H9 (cell line): ENCODE measurements around the gene SPAG17. TPM values are rescaled to one million over a fixed set of nuclear protein-coding genes. Genes with fewer than 3 reads are reported as not detected.

Experiments used
- DNase-seq: peaks from one replicate; pipeline ENCODE4 v3.0.0-alpha.2; 2017
- H2AFZ ChIP-seq: one replicate; pipeline ENCODE4 v1.6.1; 2013; ENCODE audit warnings: mild to moderate bottlenecking, low read length, control low read depth, moderate library complexity
- H2AK5ac ChIP-seq: 2 replicates; pipeline ENCODE4 v1.6.1; 2013; ENCODE audit warnings: low read length, control low read depth, mixed read lengths; ENCODE audit not compliant: insufficient read length
- H2BK120ac ChIP-seq: one replicate; pipeline ENCODE4 v1.6.1; 2013; ENCODE audit warnings: low read depth, mild to moderate bottlenecking, low read length, control low read depth, inconsistent platforms; ENCODE audit not compliant: poor library complexity, severe bottlenecking
- H2BK12ac ChIP-seq: 2 replicates; pipeline ENCODE4 v1.6.1; 2013; ENCODE audit warnings: low read length, control low read depth, mixed read lengths, low read depth; ENCODE audit not compliant: insufficient read length
- H2BK15ac ChIP-seq: 2 replicates; pipeline ENCODE4 v1.6.1; 2013; ENCODE audit warnings: low read depth, low read length, control low read depth
- H2BK20ac ChIP-seq: one replicate; pipeline ENCODE4 v1.6.1; 2013; ENCODE audit warnings: low read depth, mild to moderate bottlenecking, low read length, control low read depth, inconsistent platforms; ENCODE audit not compliant: poor library complexity, severe bottlenecking
- H2BK5ac ChIP-seq: 2 replicates; pipeline ENCODE4 v1.6.1; 2013; ENCODE audit warnings: low read length, control low read depth, mixed read lengths; ENCODE audit not compliant: insufficient read length
- H3K14ac ChIP-seq: 2 replicates; pipeline ENCODE4 v1.6.1; 2013; ENCODE audit warnings: low read length, control low read depth; ENCODE audit not compliant: insufficient read depth
- H3K18ac ChIP-seq: 2 replicates; pipeline ENCODE4 v1.6.1; 2013; ENCODE audit warnings: low read depth, mild to moderate bottlenecking, mixed read lengths, low read length, control low read depth; ENCODE audit not compliant: insufficient read length
- H3K23ac ChIP-seq: 2 replicates; pipeline ENCODE4 v1.6.1; 2013; ENCODE audit warnings: low read length, control low read depth, mixed read lengths, low read depth; ENCODE audit not compliant: insufficient read length
- H3K23me2 ChIP-seq: 2 replicates; pipeline ENCODE4 v1.6.1; 2013; ENCODE audit warnings: low read depth, mild to moderate bottlenecking, mixed read lengths, low read length, control low read depth; ENCODE audit not compliant: insufficient read length, poor library complexity, severe bottlenecking
- H3K27ac ChIP-seq: 2 replicates; pipeline ENCODE4 v1.5.1; 2013; ENCODE audit warnings: low read length, control low read depth, mixed read lengths, low read depth; ENCODE audit not compliant: insufficient read length
- H3K27me3 ChIP-seq: 2 replicates; pipeline ENCODE4 v1.6.1; 2013; ENCODE audit warnings: low read length, control low read depth, inconsistent platforms; ENCODE audit not compliant: insufficient read depth
- H3K4ac ChIP-seq: 2 replicates; pipeline ENCODE4 v1.6.1; 2013; ENCODE audit warnings: low read depth, mild to moderate bottlenecking, control low read depth, inconsistent platforms, low read length, moderate library complexity
- H3K4me1 ChIP-seq: 2 replicates; pipeline ENCODE4 v1.6.1; 2013; ENCODE audit warnings: low read length, control low read depth, inconsistent platforms; ENCODE audit not compliant: insufficient read depth
- H3K4me2 ChIP-seq: 2 replicates; pipeline ENCODE4 v1.6.1; 2013; ENCODE audit warnings: low read length, control low read depth, mixed read lengths; ENCODE audit not compliant: insufficient read length, insufficient read depth
- H3K56ac ChIP-seq: 2 replicates; pipeline ENCODE4 v1.6.1; 2013; ENCODE audit warnings: low read depth, mild to moderate bottlenecking, mixed read lengths, low read length, control low read depth; ENCODE audit not compliant: insufficient read length
- H3K79me1 ChIP-seq: 2 replicates; pipeline ENCODE4 v1.6.1; 2013; ENCODE audit warnings: low read depth, mild to moderate bottlenecking, moderate library complexity, low read length, control low read depth, inconsistent platforms; ENCODE audit not compliant: insufficient read depth, poor library complexity, severe bottlenecking
- H3K79me2 ChIP-seq: 2 replicates; pipeline ENCODE4 v1.6.1; 2013; ENCODE audit warnings: low read length, control low read depth, inconsistent platforms; ENCODE audit not compliant: insufficient read depth
- H3K9ac ChIP-seq: 2 replicates; pipeline ENCODE4 v1.6.1; 2013; ENCODE audit warnings: low read length, control low read depth, mixed read lengths; ENCODE audit not compliant: insufficient read length; ENCODE audit errors: extremely low read depth
- H3K9me3 ChIP-seq: one replicate; pipeline ENCODE4 v1.6.1; 2013; ENCODE audit warnings: low read depth, low read length, inconsistent platforms; ENCODE audit not compliant: control insufficient read depth
- H3T11ph ChIP-seq: one replicate; pipeline ENCODE4 v1.6.1; 2013; ENCODE audit warnings: mild to moderate bottlenecking, low read length, control low read depth, inconsistent platforms
- H4K20me1 ChIP-seq: one replicate; pipeline ENCODE4 v1.6.1; 2013; ENCODE audit not compliant: control insufficient read depth, insufficient read length, insufficient read depth
- H4K5ac ChIP-seq: 2 replicates; pipeline ENCODE4 v1.6.1; 2013; ENCODE audit warnings: low read depth, mild to moderate bottlenecking, mixed read lengths, low read length, control low read depth; ENCODE audit not compliant: insufficient read length
- H4K8ac ChIP-seq: replicated peaks from 2 replicates; pipeline ENCODE4 v1.6.1; 2013; ENCODE audit warnings: low read length, control low read depth, mixed read lengths, low read depth; ENCODE audit not compliant: insufficient read length
- H4K91ac ChIP-seq: 2 replicates; pipeline ENCODE4 v1.6.1; 2013; ENCODE audit warnings: low read depth, mild to moderate bottlenecking, moderate library complexity, mixed read lengths, low read length, control low read depth; ENCODE audit not compliant: insufficient read length
- H3K27ac Mint-ChIP-seq, 3 experiments: 2 replicates in 2 of 3; 3 replicates in 1 of 3; pipeline ENCODE4 v1.8.0; 2020 to 2021; ENCODE audit warnings: mixed read lengths in 3 of 3, mild to moderate bottlenecking in 1 of 3, moderate library complexity in 1 of 3
- H3K27me3 Mint-ChIP-seq: 2 replicates; pipeline ENCODE4 v1.8.0; 2021; ENCODE audit warnings: low read depth, mild to moderate bottlenecking, moderate library complexity, mixed read lengths
- H3K36me3 Mint-ChIP-seq, 3 experiments: 2 replicates in 2 of 3; 3 replicates in 1 of 3; pipeline ENCODE4 v1.8.0; 2020 to 2021; ENCODE audit warnings: low read depth in 3 of 3, mixed read lengths in 3 of 3; ENCODE audit not compliant: insufficient read depth in 1 of 3
- H3K4me1 Mint-ChIP-seq, 2 experiments: 2 replicates each; pipeline ENCODE4 v1.8.0; 2020; ENCODE audit warnings: mixed read lengths in 2 of 2
- H3K4me3 Mint-ChIP-seq, 2 experiments: 2 replicates in 1 of 2; 3 replicates in 1 of 2; pipeline ENCODE4 v1.8.0; 2020 to 2021; ENCODE audit warnings: mild to moderate bottlenecking in 2 of 2, mixed read lengths in 2 of 2, moderate library complexity in 1 of 2
- H3K9me3 Mint-ChIP-seq, 2 experiments: 2 replicates in 1 of 2; 3 replicates in 1 of 2; pipeline ENCODE4 v1.8.0; 2020; ENCODE audit warnings: mild to moderate bottlenecking in 2 of 2, mixed read lengths in 2 of 2, moderate library complexity in 1 of 2
- WGBS: extraction: QIAGEN DNeasy Blood & Tissue Kit; methylation state at CpG from one replicate; pipeline ENCODE4 v1.1.7; 2013; ENCODE audit warnings: missing lambda C conversion rate, low lambda C conversion rate, mixed read lengths; ENCODE audit not compliant: insufficient read length; ENCODE audit errors: extremely low coverage; 5-methylcytosine and 5-hydroxymethylcytosine counted together
- total RNA-seq: library from RNA; stranded (reverse); gene quantifications from 2 replicates; pipeline ENCODE4 v1.2.1, GENCODE V29; 2021
- TF ChIP-seq, protein P1 (sequence below): fragments of 200-600 bp; sonication (generic); conservative IDR thresholded peaks from 3 replicates; pipeline ENCODE4 v1.8.0; 2021; ENCODE audit warnings: antibody characterized with exemption, mild to moderate bottlenecking

The SPAG17 gene
- total RNA-seq, 1 experiment from 2014 or later: 0.37 TPM

DNA sequence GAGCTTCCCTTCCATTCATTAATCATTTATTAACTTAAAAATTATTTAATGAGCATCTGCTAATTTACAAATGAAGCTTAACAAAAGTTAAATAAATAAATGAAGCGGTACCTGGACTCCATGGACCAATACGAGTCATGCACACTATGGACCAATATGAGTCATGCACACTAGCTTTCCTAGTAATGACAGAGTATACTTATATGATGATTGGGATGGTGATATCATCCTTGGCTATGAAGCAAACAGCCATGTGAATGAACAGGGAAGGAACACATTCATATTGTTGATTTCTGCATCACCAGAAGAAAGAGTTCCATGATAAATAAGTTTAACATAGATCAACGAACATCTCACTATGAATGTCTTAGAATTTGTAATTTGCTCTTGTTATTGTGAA, 109.9 kb downstream of the SPAG17 start:
- Histone ChIP-seq H3T11ph (no peak overlapping the region), H4K5ac (no peak overlapping the region), H3K4me1 (no peaks in the 10 kb centered on the region), H4K8ac (no peak overlapping the region), H3K4ac (no peak overlapping the region), H3K23ac (no peak overlapping the region), H3K4me2 (no peak overlapping the region), H3K18ac (no peak overlapping the region), H3K9ac (no peak overlapping the region), H3K56ac (no peak overlapping the region), H2BK15ac (no peak overlapping the region), H3K79me1 (no peaks in the 10 kb centered on the region), H3K23me2 (no peaks in the 10 kb centered on the region), H3K14ac (no peak overlapping the region), H2BK12ac (no peak overlapping the region), H4K20me1 (no peaks in the 10 kb centered on the region), H2BK5ac (no peak overlapping the region), H3K27me3 (no peaks in the 10 kb centered on the region), H3K9me3 (no peaks in the 10 kb centered on the region), H2AFZ (no peak overlapping the region), H2BK20ac (no peak overlapping the region), H3K27ac (no peak overlapping the region), H3K79me2 (no peaks in the 10 kb centered on the region), H4K91ac (no peak overlapping the region), H2AK5ac (no peak overlapping the region), H2BK120ac (no peak overlapping the region)
- Mint-ChIP-seq H3K27ac (no peak overlapping the region), H3K27me3 (no peaks in the 10 kb centered on the region), H3K4me1 (peaks cover 25 to 29% of the 10 kb centered on the region in 2 experiments), H3K4me3 (no peak overlapping the region), H3K36me3 (no peaks in the 10 kb centered on the region), H3K9me3 (no peaks in the 10 kb centered on the region)
- TF ChIP-seq, protein P1, sequence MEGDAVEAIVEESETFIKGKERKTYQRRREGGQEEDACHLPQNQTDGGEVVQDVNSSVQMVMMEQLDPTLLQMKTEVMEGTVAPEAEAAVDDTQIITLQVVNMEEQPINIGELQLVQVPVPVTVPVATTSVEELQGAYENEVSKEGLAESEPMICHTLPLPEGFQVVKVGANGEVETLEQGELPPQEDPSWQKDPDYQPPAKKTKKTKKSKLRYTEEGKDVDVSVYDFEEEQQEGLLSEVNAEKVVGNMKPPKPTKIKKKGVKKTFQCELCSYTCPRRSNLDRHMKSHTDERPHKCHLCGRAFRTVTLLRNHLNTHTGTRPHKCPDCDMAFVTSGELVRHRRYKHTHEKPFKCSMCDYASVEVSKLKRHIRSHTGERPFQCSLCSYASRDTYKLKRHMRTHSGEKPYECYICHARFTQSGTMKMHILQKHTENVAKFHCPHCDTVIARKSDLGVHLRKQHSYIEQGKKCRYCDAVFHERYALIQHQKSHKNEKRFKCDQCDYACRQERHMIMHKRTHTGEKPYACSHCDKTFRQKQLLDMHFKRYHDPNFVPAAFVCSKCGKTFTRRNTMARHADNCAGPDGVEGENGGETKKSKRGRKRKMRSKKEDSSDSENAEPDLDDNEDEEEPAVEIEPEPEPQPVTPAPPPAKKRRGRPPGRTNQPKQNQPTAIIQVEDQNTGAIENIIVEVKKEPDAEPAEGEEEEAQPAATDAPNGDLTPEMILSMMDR: no peak
- WGBS: no CpG with 5 or more reads among the region's 3 CpGs
- no peak for DNase-seq
